HEK293T (cell line): ENCODE results near the gene OR52I2.

Source experiments
- ARNT ChIP-seq: fragments of 450-650 bp; IDR thresholded peaks from 2 replicates; pipeline ENCODE4 v1.6.1; 2017; ENCODE audit warnings: mild to moderate bottlenecking
- CTBP1 ChIP-seq: fragments of 450-650 bp; IDR thresholded peaks from 2 replicates; pipeline ENCODE4 v1.6.1; 2016; ENCODE audit warnings: borderline replicate concordance
- ELF4 ChIP-seq: fragments of 450-650 bp; IDR thresholded peaks from 2 replicates; pipeline ENCODE4 v1.6.1; 2017; ENCODE audit warnings: antibody characterized with exemption
- FOXA1 ChIP-seq: fragments of 450-650 bp; IDR thresholded peaks from 2 replicates; pipeline ENCODE4 v1.6.1; 2016; ENCODE audit warnings: mild to moderate bottlenecking
- FOXK2 ChIP-seq: fragments of 450-650 bp; IDR thresholded peaks from 2 replicates; pipeline ENCODE4 v1.6.1; 2016; ENCODE audit warnings: mild to moderate bottlenecking
- FOXM1 ChIP-seq: fragments of 450-650 bp; IDR thresholded peaks from 2 replicates; pipeline ENCODE4 v1.6.1; 2017; ENCODE audit warnings: mild to moderate bottlenecking, borderline replicate concordance
- HDGF ChIP-seq: fragments of 450-650 bp; IDR thresholded peaks from 2 replicates; pipeline ENCODE4 v1.6.1; 2017; ENCODE audit warnings: antibody characterized with exemption, borderline replicate concordance
- L3MBTL2 ChIP-seq: fragments of 450-650 bp; conservative IDR thresholded peaks from 2 replicates; pipeline ENCODE4 v1.6.1; 2016; ENCODE audit warnings: mild to moderate bottlenecking
- SP1 ChIP-seq: fragments of 450-650 bp; IDR thresholded peaks from 2 replicates; pipeline ENCODE4 v1.6.1; 2017
- SUZ12 ChIP-seq: fragments of 450-650 bp; IDR thresholded peaks from 2 replicates; pipeline ENCODE4 v1.6.1; 2016; ENCODE audit warnings: mild to moderate bottlenecking
- TARDBP ChIP-seq: fragments of 450-650 bp; IDR thresholded peaks from 2 replicates; pipeline ENCODE4 v1.6.1; 2016
- TF ChIP-seq, protein P1 (sequence below): fragments of 450-650 bp; IDR thresholded peaks from 2 replicates; pipeline ENCODE4 v1.6.1; 2016

DNA sequence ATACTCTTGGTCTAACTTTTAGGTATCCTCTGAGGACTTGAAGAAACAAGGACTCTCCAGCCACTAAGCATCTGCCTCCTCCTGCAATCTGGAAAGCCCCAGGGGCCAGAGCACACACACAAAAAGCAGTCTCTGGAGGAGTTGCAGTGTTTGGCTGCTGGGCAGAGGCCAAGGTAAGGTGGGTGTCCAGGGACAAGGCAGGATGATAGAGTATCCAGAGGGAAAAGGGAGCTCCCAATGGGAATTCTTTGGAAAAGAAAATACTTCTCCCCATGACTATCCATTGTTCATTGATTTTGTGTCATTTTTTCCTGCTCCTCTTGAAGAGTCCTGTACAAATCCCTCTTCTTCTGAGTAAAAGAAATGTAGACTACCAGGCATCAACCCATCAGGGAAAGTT is at the start of gene OR52I2:
- TF ChIP-seq, protein P1, sequence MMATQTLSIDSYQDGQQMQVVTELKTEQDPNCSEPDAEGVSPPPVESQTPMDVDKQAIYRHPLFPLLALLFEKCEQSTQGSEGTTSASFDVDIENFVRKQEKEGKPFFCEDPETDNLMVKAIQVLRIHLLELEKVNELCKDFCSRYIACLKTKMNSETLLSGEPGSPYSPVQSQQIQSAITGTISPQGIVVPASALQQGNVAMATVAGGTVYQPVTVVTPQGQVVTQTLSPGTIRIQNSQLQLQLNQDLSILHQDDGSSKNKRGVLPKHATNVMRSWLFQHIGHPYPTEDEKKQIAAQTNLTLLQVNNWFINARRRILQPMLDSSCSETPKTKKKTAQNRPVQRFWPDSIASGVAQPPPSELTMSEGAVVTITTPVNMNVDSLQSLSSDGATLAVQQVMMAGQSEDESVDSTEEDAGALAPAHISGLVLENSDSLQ = no peak
- TF ChIP-seq SP1 (no peak), ELF4 (no peak), FOXK2 (no peak), SUZ12 (no peak), HDGF (no peak), TARDBP (no peak), FOXM1 (no peak), ARNT (no peak), CTBP1 (no peak), FOXA1 (no peak), L3MBTL2 (no peak)
